Duodenal mucosa (tissue), 2 donors: ENCODE data around the gene RASAL1.
A peak's percentile ranks its signal among the peaks of the same experiment; 100 is the strongest.

Experiments
- H3K27ac ChIP-seq: one replicate; pipeline ENCODE4 v1.7.0; 2013; ENCODE audit warnings: low read depth, low read length
- H3K27me3 ChIP-seq, 2 donors: one replicate each; pipeline ENCODE4 v1.7.0; 2013; ENCODE audit warnings: low read length in 2 of 2, control low read depth in 1 of 2; ENCODE audit not compliant: insufficient read depth in 2 of 2, control insufficient read depth in 1 of 2
- H3K36me3 ChIP-seq, 2 donors: one replicate each; pipeline ENCODE4 v1.7.0; 2013; ENCODE audit warnings: low read length in 2 of 2, control low read depth in 1 of 2; ENCODE audit not compliant: insufficient read depth in 2 of 2, control insufficient read depth in 1 of 2
- H3K4me1 ChIP-seq, 2 donors: one replicate each; pipeline ENCODE4 v1.7.0; 2013; ENCODE audit warnings: low read length in 2 of 2, control low read depth in 1 of 2; ENCODE audit not compliant: insufficient read depth in 2 of 2, control insufficient read depth in 1 of 2
- H3K4me3 ChIP-seq, 2 donors: one replicate each; pipeline ENCODE4 v1.7.0; 2013; ENCODE audit warnings: low read length in 2 of 2, low read depth in 1 of 2
- H3K9ac ChIP-seq, 2 donors: one replicate each; pipeline ENCODE4 v1.7.0; 2013; ENCODE audit warnings: low read length in 2 of 2, low read depth in 1 of 2
- H3K9me3 ChIP-seq, 2 donors: one replicate each; pipeline ENCODE4 v1.7.0; 2013; ENCODE audit warnings: low read length in 2 of 2, control low read depth in 1 of 2; ENCODE audit not compliant: control insufficient read depth in 1 of 2

Gene RASAL1

GRCh38 chr12:113077057-113077858, 58.3 kb downstream of the RASAL1 start:
- H3K4me1 ChIP-seq: no peaks in the 10 kb centered on the region
- no peak overlapping the region for H3K9ac ChIP-seq
- no peaks in the 10 kb centered on the region for H3K36me3 ChIP-seq
- H3K4me3 ChIP-seq: no peak overlapping the region
- no peaks in the 10 kb centered on the region for H3K9me3 ChIP-seq
- H3K27me3 ChIP-seq: peaks cover 0 to 8% of the 10 kb centered on the region in 2 donors
- H3K27ac ChIP-seq: no peak overlapping the region

- H3K4me1 ChIP-seq: peaks cover 4 to 18% of the 10 kb centered on the region in 2 donors
- H3K27ac ChIP-seq: no peak overlapping the region
- no peaks in the 10 kb centered on the region for H3K9me3 ChIP-seq
- peaks cover 0 to 8% of the 10 kb centered on the region in 2 donors for H3K27me3 ChIP-seq
- H3K9ac ChIP-seq: no peak overlapping the region
- no peaks in the 10 kb centered on the region for H3K36me3 ChIP-seq
- no peak overlapping the region for H3K4me3 ChIP-seq
Measured at GRCh38 chr12:113075137-113075683, 60.4 kb downstream of the RASAL1 start.

- peaks cover 10 to 18% of the 10 kb centered on the region in 2 donors for H3K4me1 ChIP-seq
- no peak overlapping the region for H3K27ac ChIP-seq
- no peak overlapping the region for H3K9ac ChIP-seq
- H3K9me3 ChIP-seq: no peaks in the 10 kb centered on the region
- H3K27me3 ChIP-seq: peaks cover 0 to 6% of the 10 kb centered on the region in 2 donors
- H3K36me3 ChIP-seq: no peaks in the 10 kb centered on the region
- no peak overlapping the region for H3K4me3 ChIP-seq
Measured at GRCh38 chr12:113073586-113073985, 62.0 kb downstream of the RASAL1 start.

GRCh38 chr12:113072136-113072535, 63.4 kb downstream of the RASAL1 start:
- no peak overlapping the region for H3K9ac ChIP-seq
- no peaks in the 10 kb centered on the region for H3K9me3 ChIP-seq
- H3K27me3 ChIP-seq: no peaks in the 10 kb centered on the region
- H3K36me3 ChIP-seq: no peaks in the 10 kb centered on the region
- H3K27ac ChIP-seq: no peak overlapping the region
- no peak overlapping the region for H3K4me3 ChIP-seq
- H3K4me1 ChIP-seq: peaks cover 10 to 22% of the 10 kb centered on the region in 2 donors

GRCh38 chr12:113071135-113072112, 64.1 kb downstream of the RASAL1 start:
- Histone ChIP-seq H3K9me3 (no peaks in the 10 kb centered on the region), H3K4me3 (peak overlapping the region in 1 of 2 donors; percentile 8), H3K27me3 (no peaks in the 10 kb centered on the region), H3K4me1 (peaks cover 10 to 26% of the 10 kb centered on the region in 2 donors), H3K27ac (no peak overlapping the region), H3K36me3 (no peaks in the 10 kb centered on the region), H3K9ac (no peak overlapping the region)

- no peaks in the 10 kb centered on the region for H3K27me3 ChIP-seq
- H3K9me3 ChIP-seq: no peaks in the 10 kb centered on the region
- peaks cover 10 to 26% of the 10 kb centered on the region in 2 donors for H3K4me1 ChIP-seq
- H3K36me3 ChIP-seq: no peaks in the 10 kb centered on the region
- no peak overlapping the region for H3K27ac ChIP-seq
- H3K9ac ChIP-seq: no peak overlapping the region
- H3K4me3 ChIP-seq: no peak overlapping the region
Measured at GRCh38 chr12:113070117-113070906, 65.2 kb downstream of the RASAL1 start.

- Histone ChIP-seq H3K27me3 (no peaks in the 10 kb centered on the region), H3K27ac (no peak overlapping the region)
Measured at GRCh38 chr12:113069751-113070116, 65.8 kb downstream of the RASAL1 start.

GRCh38 chr12:113069149-113069548, 66.4 kb downstream of the RASAL1 start:
- no peak overlapping the region for H3K4me3 ChIP-seq
- H3K9ac ChIP-seq: no peak overlapping the region
- H3K27me3 ChIP-seq: no peaks in the 10 kb centered on the region
- peaks cover 10 to 26% of the 10 kb centered on the region in 2 donors for H3K4me1 ChIP-seq
- H3K36me3 ChIP-seq: no peaks in the 10 kb centered on the region
- H3K27ac ChIP-seq: no peak overlapping the region
- H3K9me3 ChIP-seq: no peaks in the 10 kb centered on the region

More at GRCh38 chr12:113069751-113070116, 65.8 kb downstream of the RASAL1 start:
- no peak overlapping the region for H3K9ac ChIP-seq
- no peaks in the 10 kb centered on the region for H3K36me3 ChIP-seq
- H3K9me3 ChIP-seq: no peaks in the 10 kb centered on the region
- peaks cover 10 to 26% of the 10 kb centered on the region in 2 donors for H3K4me1 ChIP-seq
- H3K4me3 ChIP-seq: no peak overlapping the region

GRCh38 chr12:113067987-113068935, 67.3 kb downstream of the RASAL1 start:
- Histone ChIP-seq H3K9me3 (no peaks in the 10 kb centered on the region), H3K27ac (no peak overlapping the region), H3K9ac (no peak overlapping the region)

More at GRCh38 chr12:113067987-113068935, 67.3 kb downstream of the RASAL1 start:
- Histone ChIP-seq H3K27me3 (no peaks in the 10 kb centered on the region), H3K36me3 (no peaks in the 10 kb centered on the region), H3K4me1 (peaks cover 10 to 26% of the 10 kb centered on the region in 2 donors), H3K4me3 (no peak overlapping the region)
